Keratinocyte (primary cell): ENCODE results near the gene DLGAP1. TPM values are rescaled to one million over a fixed set of nuclear protein-coding genes. Genes with fewer than 3 reads are reported as not detected.

Source experiments
- DNase-seq: peaks from one replicate; pipeline ENCODE4 v3.0.0-alpha.2; 2011; ENCODE audit warnings: low read depth, missing footprints, low spot score
- FAIRE-seq: peaks from 2 replicates; lab custom pipeline; 2011; peaks lifted over from hg19 to GRCh38; lab: Jason Lieb, UNC
- H2AFZ ChIP-seq: 2 replicates; pipeline ENCODE4 v1.6.0; 2012; ENCODE audit warnings: low read length, control low read depth, inconsistent platforms; ENCODE audit not compliant: control insufficient read depth
- H3K27ac ChIP-seq: 2 replicates; pipeline ENCODE4 v1.5.1; 2011; ENCODE audit warnings: low read length; ENCODE audit not compliant: control insufficient read depth, insufficient read depth
- H3K27me3 ChIP-seq: 3 replicates; pipeline ENCODE4 v1.6.0; 2011; ENCODE audit warnings: low read length; ENCODE audit not compliant: control insufficient read depth, insufficient read depth; ENCODE audit errors: extremely low read depth
- H3K36me3 ChIP-seq, 2 experiments: 2 replicates in 1 of 2; 3 replicates in 1 of 2; pipeline ENCODE4 v1.5.1; 2011; ENCODE audit warnings: low read length in 2 of 2, mild to moderate bottlenecking in 1 of 2; ENCODE audit not compliant: control insufficient read depth in 2 of 2, insufficient read depth in 2 of 2; ENCODE audit errors: extremely low read depth in 1 of 2
- H3K4me1 ChIP-seq: 3 replicates; pipeline ENCODE4 v1.5.1; 2011; ENCODE audit warnings: low read length; ENCODE audit not compliant: control insufficient read depth, insufficient read depth; ENCODE audit errors: extremely low read depth
- H3K4me2 ChIP-seq: 3 replicates; pipeline ENCODE4 v1.6.0; 2011; ENCODE audit warnings: low read depth, low read length; ENCODE audit not compliant: control insufficient read depth, insufficient read depth; ENCODE audit errors: extremely low read depth
- H3K4me3 ChIP-seq, 3 experiments: fragments of 200-600 bp in 1 of 3; sonication (generic) in 1 of 3; 2 replicates in 2 of 3; 3 replicates in 1 of 3; pipeline ENCODE4 v1.5.1; 2011 to 2016; ENCODE audit warnings: low read length in 3 of 3, mild to moderate bottlenecking in 3 of 3, control low read depth in 2 of 3, inconsistent platforms in 1 of 3, low read depth in 1 of 3, mixed read lengths in 1 of 3, mixed run types in 1 of 3, moderate library complexity in 1 of 3; ENCODE audit not compliant: control insufficient read depth in 2 of 3, insufficient read depth in 2 of 3; ENCODE audit errors: extremely low read depth in 1 of 3
- H3K79me2 ChIP-seq: 2 replicates; pipeline ENCODE4 v1.6.0; 2012; ENCODE audit warnings: low read length; ENCODE audit not compliant: control insufficient read depth, insufficient read depth
- H3K9ac ChIP-seq: 3 replicates; pipeline ENCODE4 v1.6.0; 2011; ENCODE audit warnings: low read length; ENCODE audit not compliant: control insufficient read depth, insufficient read depth; ENCODE audit errors: extremely low read depth
- H3K9me1 ChIP-seq: 3 replicates; pipeline ENCODE4 v1.6.0; 2011; ENCODE audit warnings: low read length; ENCODE audit not compliant: control insufficient read depth, insufficient read depth; ENCODE audit errors: extremely low read depth
- H3K9me3 ChIP-seq: 2 replicates; pipeline ENCODE4 v1.5.1; 2012; ENCODE audit warnings: low read depth, low read length; ENCODE audit not compliant: control insufficient read depth
- H4K20me1 ChIP-seq: 3 replicates; pipeline ENCODE4 v1.6.0; 2011; ENCODE audit warnings: low read length; ENCODE audit not compliant: control insufficient read depth, insufficient read depth; ENCODE audit errors: extremely low read depth
- EZH2 ChIP-seq: IDR thresholded peaks from one replicate; pipeline ENCODE4 v1.6.1; 2012; ENCODE audit warnings: inconsistent platforms, mild to moderate bottlenecking, low read length, moderate library complexity
- dilution Hi-C: fragments of 300-500 bp; cut with MboI; formaldehyde crosslinking; loops from one replicate; pipeline ENCODE4 v1.7.0; 2020; ENCODE audit warnings: low sequenced_read_pairs; ENCODE audit not compliant: extremely low pct_ligation_motif_present
- polyA plus RNA-seq, 5 experiments: library from polyadenylated mRNA; depleted of rRNA in 3 of 5; stranded (reverse) in 3 of 5; stranded (forward) in 1 of 5; unstranded in 1 of 5; fragments of >200 nt; gene quantifications; 1 replicate in 1 of 5; 2 replicates in 3 of 5; 3 replicates in 1 of 5; pipeline versions ENCODE4 v1.2.1 to v1.2.3, GENCODE V29; 2011 to 2012; ENCODE audit warnings: missing spikeins in 2 of 5, low read depth in 1 of 5, low replicate concordance in 1 of 5
- TF ChIP-seq, protein P1 (sequence below), 3 experiments: IDR thresholded peaks in 1 of 3; conservative IDR thresholded peaks in 1 of 3; optimal IDR thresholded peaks in 1 of 3; 2 replicates in 2 of 3; 3 replicates in 1 of 3; pipeline versions ENCODE3 to v1.5.1; 2011; ENCODE audit warnings: low read length in 3 of 3, mild to moderate bottlenecking in 3 of 3, moderate library complexity in 2 of 3, control low read depth in 1 of 3, inconsistent platforms in 1 of 3; ENCODE audit not compliant: insufficient read depth in 2 of 3; ENCODE audit errors: extremely low read depth in 1 of 3

Gene DLGAP1
- polyA plus RNA-seq, 1 donor (not counting 4 experiments of a cell fraction or from before 2014, with no cell fraction given) = not detected

DNA sequence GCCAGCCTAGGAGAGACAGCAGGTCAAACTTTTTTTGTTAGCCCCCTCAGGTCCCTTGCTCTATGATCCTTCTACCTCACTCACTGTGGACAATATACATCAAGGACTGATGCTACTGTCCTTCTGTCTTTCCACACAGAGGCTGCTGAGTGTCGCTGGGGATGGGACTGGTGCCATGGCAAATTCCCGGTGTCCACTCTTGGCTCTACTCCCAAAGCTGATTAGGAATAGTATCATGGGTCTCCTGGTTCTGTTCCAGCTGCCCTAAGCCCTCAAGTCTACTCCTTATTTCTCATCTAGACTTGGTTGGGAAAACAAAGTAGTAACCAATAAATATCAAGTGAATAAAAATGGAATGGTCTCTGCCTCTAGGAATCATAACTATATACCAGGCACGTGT lies 563.9 kb downstream of the DLGAP1 start:
- Histone ChIP-seq H3K27ac (no peak overlapping the region), H3K9me1 (no peaks in the 10 kb centered on the region), H3K9ac (no peak overlapping the region), H2AFZ (no peak overlapping the region), H3K4me3 (no peak overlapping the region), H3K9me3 (no peaks in the 10 kb centered on the region), H3K36me3 (no peaks in the 10 kb centered on the region), H3K4me2 (no peak overlapping the region), H3K4me1 (peaks cover 12% of the 10 kb centered on the region), H3K27me3 (no peaks in the 10 kb centered on the region), H3K79me2 (no peaks in the 10 kb centered on the region), H4K20me1 (no peaks in the 10 kb centered on the region)
- TF ChIP-seq EZH2 = no peak
- TF ChIP-seq, protein P1, sequence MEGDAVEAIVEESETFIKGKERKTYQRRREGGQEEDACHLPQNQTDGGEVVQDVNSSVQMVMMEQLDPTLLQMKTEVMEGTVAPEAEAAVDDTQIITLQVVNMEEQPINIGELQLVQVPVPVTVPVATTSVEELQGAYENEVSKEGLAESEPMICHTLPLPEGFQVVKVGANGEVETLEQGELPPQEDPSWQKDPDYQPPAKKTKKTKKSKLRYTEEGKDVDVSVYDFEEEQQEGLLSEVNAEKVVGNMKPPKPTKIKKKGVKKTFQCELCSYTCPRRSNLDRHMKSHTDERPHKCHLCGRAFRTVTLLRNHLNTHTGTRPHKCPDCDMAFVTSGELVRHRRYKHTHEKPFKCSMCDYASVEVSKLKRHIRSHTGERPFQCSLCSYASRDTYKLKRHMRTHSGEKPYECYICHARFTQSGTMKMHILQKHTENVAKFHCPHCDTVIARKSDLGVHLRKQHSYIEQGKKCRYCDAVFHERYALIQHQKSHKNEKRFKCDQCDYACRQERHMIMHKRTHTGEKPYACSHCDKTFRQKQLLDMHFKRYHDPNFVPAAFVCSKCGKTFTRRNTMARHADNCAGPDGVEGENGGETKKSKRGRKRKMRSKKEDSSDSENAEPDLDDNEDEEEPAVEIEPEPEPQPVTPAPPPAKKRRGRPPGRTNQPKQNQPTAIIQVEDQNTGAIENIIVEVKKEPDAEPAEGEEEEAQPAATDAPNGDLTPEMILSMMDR (optimal IDR thresholded peaks at IDR 0.05 in 1 of 3, IDR thresholded peaks at IDR 0.05 in 1 of 3, conservative IDR thresholded peaks at IDR 0.05 in 1 of 3; ENCODE audit: extremely low read depth in 1 of 3, insufficient read depth in 2 of 3, low read length in 3 of 3) = no peak
- dilution Hi-C loops = no loop called here
- FAIRE-seq (no peak), DNase-seq (no peak)

DNA sequence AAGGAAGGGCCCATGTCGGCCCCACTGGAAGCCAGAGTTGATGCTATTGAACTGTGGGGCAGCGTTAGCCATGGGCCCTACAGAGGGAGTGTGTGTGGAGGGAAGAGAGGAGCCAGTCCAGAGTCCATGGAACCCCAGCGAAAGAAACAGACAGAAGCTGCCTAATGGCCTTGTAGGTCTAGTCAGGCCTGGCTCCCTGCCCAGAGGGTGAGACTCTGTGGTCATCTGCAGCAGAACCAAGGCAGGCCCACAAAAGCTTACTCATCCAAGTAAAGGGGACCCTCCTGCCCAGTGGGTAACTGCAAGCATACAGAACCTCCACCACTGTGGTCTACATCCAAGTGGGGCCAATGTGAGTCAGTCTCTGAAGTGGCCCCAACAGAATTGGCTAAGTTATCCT lies 565.3 kb downstream of the DLGAP1 start:
- TF ChIP-seq, protein P1 (optimal IDR thresholded peaks at IDR 0.05 in 1 of 3, IDR thresholded peaks at IDR 0.05 in 1 of 3, conservative IDR thresholded peaks at IDR 0.05 in 1 of 3; ENCODE audit: extremely low read depth in 1 of 3, insufficient read depth in 2 of 3, low read length in 3 of 3) = no peak
- no peak for TF ChIP-seq EZH2
- Histone ChIP-seq H3K4me2 (no peak overlapping the region), H2AFZ (no peak overlapping the region), H3K4me1 (peaks cover 12% of the 10 kb centered on the region), H3K36me3 (no peaks in the 10 kb centered on the region), H3K27me3 (no peaks in the 10 kb centered on the region), H3K9ac (no peak overlapping the region), H3K79me2 (no peaks in the 10 kb centered on the region), H4K20me1 (no peaks in the 10 kb centered on the region), H3K9me1 (no peaks in the 10 kb centered on the region), H3K4me3 (no peak overlapping the region), H3K9me3 (no peaks in the 10 kb centered on the region), H3K27ac (no peak overlapping the region)
- FAIRE-seq (no peak), DNase-seq (no peak)
- dilution Hi-C loops = no loop called here
